Measurements from ENCODE around the gene EMILIN2.

GRCh38 chr18:2818281-2818680, 28.5 kb upstream of the EMILIN2 start:
- TF ChIP-seq, protein P1, sequence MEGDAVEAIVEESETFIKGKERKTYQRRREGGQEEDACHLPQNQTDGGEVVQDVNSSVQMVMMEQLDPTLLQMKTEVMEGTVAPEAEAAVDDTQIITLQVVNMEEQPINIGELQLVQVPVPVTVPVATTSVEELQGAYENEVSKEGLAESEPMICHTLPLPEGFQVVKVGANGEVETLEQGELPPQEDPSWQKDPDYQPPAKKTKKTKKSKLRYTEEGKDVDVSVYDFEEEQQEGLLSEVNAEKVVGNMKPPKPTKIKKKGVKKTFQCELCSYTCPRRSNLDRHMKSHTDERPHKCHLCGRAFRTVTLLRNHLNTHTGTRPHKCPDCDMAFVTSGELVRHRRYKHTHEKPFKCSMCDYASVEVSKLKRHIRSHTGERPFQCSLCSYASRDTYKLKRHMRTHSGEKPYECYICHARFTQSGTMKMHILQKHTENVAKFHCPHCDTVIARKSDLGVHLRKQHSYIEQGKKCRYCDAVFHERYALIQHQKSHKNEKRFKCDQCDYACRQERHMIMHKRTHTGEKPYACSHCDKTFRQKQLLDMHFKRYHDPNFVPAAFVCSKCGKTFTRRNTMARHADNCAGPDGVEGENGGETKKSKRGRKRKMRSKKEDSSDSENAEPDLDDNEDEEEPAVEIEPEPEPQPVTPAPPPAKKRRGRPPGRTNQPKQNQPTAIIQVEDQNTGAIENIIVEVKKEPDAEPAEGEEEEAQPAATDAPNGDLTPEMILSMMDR (IDR thresholded peaks at IDR 0.05; ENCODE audit: low read depth, low read length, poor library complexity, severe bottlenecking) = no peak
- TF ChIP-seq EZH2phosphoT487 (IDR thresholded peaks at IDR 0.05; ENCODE audit: borderline replicate concordance, low read length) = no peak
